Tibial artery (tissue), 4 donors: ENCODE data around the gene AGAP1.

Source experiments
- DNase-seq, 2 donors: peaks; one replicate each; pipeline ENCODE4 v3.0.0-alpha.2; 2019
- H3K27ac ChIP-seq, 2 donors: fragments of 200-600 bp; sonication (generic) in 1 of 2; 1 replicate in 1 of 2; 2 replicates in 1 of 2; pipeline ENCODE4 v1.5.1; 2018 to 2019; ENCODE audit warnings: mild to moderate bottlenecking in 1 of 2
- H3K27me3 ChIP-seq, 2 donors: fragments of 200-600 bp; sonication (generic) in 1 of 2; one replicate each; pipeline versions ENCODE4 v1.5.1 to v1.6.0; 2016 to 2019
- H3K36me3 ChIP-seq, 3 donors: fragments of 200-600 bp; sonication (generic) in 2 of 3; one replicate each; pipeline ENCODE4 v1.5.1; 2016 to 2019; ENCODE audit warnings: mild to moderate bottlenecking in 2 of 3
- H3K4me1 ChIP-seq, 4 donors: fragments of 200-600 bp; sonication (generic) in 2 of 4; 1 replicate in 3 of 4; 2 replicates in 1 of 4; pipeline ENCODE4 v1.5.1; 2016 to 2019
- H3K4me3 ChIP-seq, 2 donors: fragments of 200-600 bp; sonication (generic) in 1 of 2; 1 replicate in 1 of 2; 2 replicates in 1 of 2; pipeline ENCODE4 v1.5.1; 2018 to 2019; ENCODE audit warnings: mild to moderate bottlenecking in 2 of 2
- H3K9me3 ChIP-seq, 3 donors: fragments of 200-600 bp; sonication (generic) in 1 of 3; one replicate each; pipeline ENCODE4 v1.5.1; 2016 to 2019
- CTCF ChIP-seq, 2 experiments: fragments of 200-600 bp in 1 of 2; fragments of 450-650 bp in 1 of 2; IDR thresholded peaks; one replicate each; pipeline ENCODE4 v1.5.1; 2017 to 2019; ENCODE audit warnings: antibody characterized with exemption in 2 of 2, mild to moderate bottlenecking in 1 of 2, moderate library complexity in 1 of 2
- intact Hi-C: fragments of 100-400 bp; cut with DNase I; formaldehyde crosslinking; loops from one replicate; pipeline ENCODE4 v1.15.0; 2023; ENCODE audit warnings: low total_unique reads

Gene AGAP1

GRCh38 chr2:236065314-236066160, 571.7 kb downstream of the AGAP1 start:
- intact Hi-C loops: no loop called here
- H3K4me3 ChIP-seq: no peak overlapping the region
- no peaks in the 10 kb centered on the region for H3K27me3 ChIP-seq
- H3K9me3 ChIP-seq: no peaks in the 10 kb centered on the region
- no peaks in the 10 kb centered on the region for H3K4me1 ChIP-seq
- no peak overlapping the region for H3K27ac ChIP-seq
- H3K36me3 ChIP-seq: peaks cover 0 to 6% (median 0%) of the 10 kb centered on the region in 3 donors
- TF ChIP-seq CTCF (IDR thresholded peaks at IDR 0.05): no peak
- DNase-seq: no peak

GRCh38 chr2:236070236-236070635, 576.4 kb downstream of the AGAP1 start:
- intact Hi-C loops: no loop called here
- H3K36me3 ChIP-seq: peaks cover 0 to 5% (median 0%) of the 10 kb centered on the region in 3 donors
- H3K4me1 ChIP-seq: no peaks in the 10 kb centered on the region
- no peaks in the 10 kb centered on the region for H3K9me3 ChIP-seq
- H3K4me3 ChIP-seq: no peak overlapping the region
- no peak overlapping the region for H3K27ac ChIP-seq
- no peak for TF ChIP-seq CTCF (IDR thresholded peaks at IDR 0.05)
- DNase-seq: no peak
- H3K27me3 ChIP-seq: no peaks in the 10 kb centered on the region

GRCh38 chr2:236073246-236073645, 579.4 kb downstream of the AGAP1 start:
- no peak for DNase-seq
- Histone ChIP-seq H3K9me3 (no peaks in the 10 kb centered on the region), H3K36me3 (peaks cover 0 to 5% (median 0%) of the 10 kb centered on the region in 3 donors), H3K27ac (no peak overlapping the region), H3K4me3 (no peak overlapping the region), H3K27me3 (no peaks in the 10 kb centered on the region), H3K4me1 (no peaks in the 10 kb centered on the region)
- intact Hi-C loops: no loop called here
- no peak for TF ChIP-seq CTCF (IDR thresholded peaks at IDR 0.05)

DNA sequence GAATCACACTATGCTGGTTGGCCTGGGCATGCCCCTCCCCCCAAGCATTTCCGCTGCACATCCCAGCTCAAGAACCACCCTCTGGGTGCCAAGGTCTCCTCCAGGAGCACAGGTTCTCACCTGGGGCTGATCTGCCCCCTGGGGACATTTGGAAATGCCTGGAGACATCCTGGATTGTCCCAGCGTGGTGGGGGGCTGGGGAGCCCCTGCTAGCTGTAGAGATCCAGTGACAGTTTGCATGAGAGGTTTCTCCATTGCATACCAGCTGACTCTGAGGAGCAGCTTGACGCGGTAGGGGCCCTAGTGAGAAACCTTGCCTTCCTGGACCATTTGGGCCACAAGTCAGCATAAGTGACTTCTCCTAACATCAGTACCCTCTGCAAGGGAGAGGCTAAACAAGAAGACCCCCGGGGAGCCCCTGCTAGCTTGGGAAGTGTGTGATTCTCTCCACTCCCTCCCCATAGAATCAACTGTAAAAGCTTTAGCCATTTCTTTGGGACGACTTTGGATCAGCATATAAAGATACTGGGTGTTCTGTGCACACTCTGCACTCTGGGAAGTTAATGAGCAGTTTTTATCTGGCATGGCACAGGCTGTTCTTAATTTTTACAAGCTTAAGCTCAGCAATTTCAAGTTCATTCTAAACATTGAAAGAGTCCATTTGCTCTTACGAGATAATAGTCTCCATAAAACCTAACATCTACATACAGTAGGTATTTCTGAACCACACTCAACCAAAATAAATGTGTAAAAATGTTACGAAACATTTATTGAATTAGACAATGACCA, 580.2 kb downstream of the AGAP1 start:
- H3K27ac ChIP-seq: no peak overlapping the region
- H3K4me1 ChIP-seq: no peaks in the 10 kb centered on the region
- TF ChIP-seq CTCF (IDR thresholded peaks at IDR 0.05): no peak
- peaks cover 0 to 5% (median 0%) of the 10 kb centered on the region in 3 donors for H3K36me3 ChIP-seq
- H3K9me3 ChIP-seq: no peaks in the 10 kb centered on the region
- no peaks in the 10 kb centered on the region for H3K27me3 ChIP-seq
- DNase-seq: no peak
- H3K4me3 ChIP-seq: no peak overlapping the region
- intact Hi-C loops: no loop called here

DNA sequence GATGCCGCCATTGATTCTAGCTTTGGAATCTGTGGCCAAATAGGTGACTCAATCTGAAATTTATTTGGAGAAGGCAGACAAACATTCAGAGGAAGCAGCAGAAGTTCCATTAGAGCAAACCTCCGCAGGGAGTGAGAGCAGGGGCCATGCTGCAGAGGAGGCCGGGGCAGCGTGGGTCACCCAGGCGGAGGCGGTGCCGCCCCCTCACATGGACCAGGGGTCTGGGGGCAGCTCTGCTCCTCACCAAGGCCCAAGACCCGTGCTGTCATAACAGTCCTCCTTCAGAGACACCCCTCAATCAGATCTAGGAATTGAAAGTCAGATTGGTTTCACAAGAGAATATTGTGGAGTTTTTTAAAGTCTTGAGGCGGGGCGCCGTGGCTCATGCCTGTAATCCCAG, 582.0 kb downstream of the AGAP1 start:
- intact Hi-C loops: no loop called here
- Histone ChIP-seq H3K36me3 (peaks cover 0 to 5% (median 2%) of the 10 kb centered on the region in 3 donors), H3K9me3 (no peaks in the 10 kb centered on the region), H3K4me1 (no peaks in the 10 kb centered on the region), H3K27ac (no peak overlapping the region), H3K27me3 (no peaks in the 10 kb centered on the region), H3K4me3 (no peak overlapping the region)
- DNase-seq: no peak
- no peak for TF ChIP-seq CTCF (IDR thresholded peaks at IDR 0.05)
